Activated B cell treated with CpG ODN at 0.5 μM for 24 hours (primary cell): ENCODE measurements around the gene MGAT4B. TPM values are rescaled to one million over a fixed set of nuclear protein-coding genes. Genes with fewer than 3 reads are reported as not detected.

Source experiments
- ATAC-seq: fragments of 200-7000 bp; cut with Tn5 transposase; one replicate; pipeline ENCODE4 v1.10.0; 2021; ENCODE audit warnings: low read depth, mild to moderate bottlenecking, moderate library complexity
- CTCF ChIA-PET: fragments of 350-600 bp; sonication (Branson Sonifier 250); formaldehyde crosslinking; loops from one replicate; lab custom pipeline; 2021; ENCODE audit warnings: antibody characterized with exemption; lab: Charles Lee
- POLR2A ChIA-PET: fragments of 350-600 bp; sonication (Branson Sonifier 250); formaldehyde crosslinking; loops from one replicate; lab custom pipeline; 2021; ENCODE audit warnings: antibody characterized with exemption; lab: Charles Lee
- DNase-seq: peaks from one replicate; pipeline ENCODE4 v3.0.0; 2022
- H3K27ac Mint-ChIP-seq: one replicate; pipeline ENCODE4 v1.8.0; 2020; ENCODE audit warnings: mixed read lengths
- H3K27me3 Mint-ChIP-seq: one replicate; pipeline ENCODE4 v1.8.0; 2021; ENCODE audit warnings: mixed read lengths
- H3K36me3 Mint-ChIP-seq: one replicate; pipeline ENCODE4 v1.8.0; 2021; ENCODE audit warnings: low read depth, mixed read lengths
- H3K4me1 Mint-ChIP-seq: one replicate; pipeline ENCODE4 v1.8.0; 2021; ENCODE audit warnings: mixed read lengths
- H3K4me3 Mint-ChIP-seq: one replicate; pipeline ENCODE4 v1.8.0; 2020; ENCODE audit warnings: mild to moderate bottlenecking, mixed read lengths
- H3K9me3 Mint-ChIP-seq: one replicate; pipeline ENCODE4 v1.8.0; 2020; ENCODE audit warnings: mixed read lengths
- intact Hi-C: fragments of 100-400 bp; cut with micrococcal nuclease; formaldehyde crosslinking; loops from one replicate; pipeline ENCODE4 v1.15.1; 2024
- total RNA-seq: library from RNA; stranded (reverse); gene quantifications from 2 replicates; pipeline ENCODE4 v1.2.3, GENCODE V29; 2022
- TF ChIP-seq, protein P1 (sequence below): fragments of 200-600 bp; IDR thresholded peaks from one replicate; pipeline ENCODE4 v1.8.0; 2022; ENCODE audit warnings: antibody characterized with exemption, mild to moderate bottlenecking

The MGAT4B gene
- total RNA-seq, 1 donor from 2014 or later: 85.3 TPM

DNA sequence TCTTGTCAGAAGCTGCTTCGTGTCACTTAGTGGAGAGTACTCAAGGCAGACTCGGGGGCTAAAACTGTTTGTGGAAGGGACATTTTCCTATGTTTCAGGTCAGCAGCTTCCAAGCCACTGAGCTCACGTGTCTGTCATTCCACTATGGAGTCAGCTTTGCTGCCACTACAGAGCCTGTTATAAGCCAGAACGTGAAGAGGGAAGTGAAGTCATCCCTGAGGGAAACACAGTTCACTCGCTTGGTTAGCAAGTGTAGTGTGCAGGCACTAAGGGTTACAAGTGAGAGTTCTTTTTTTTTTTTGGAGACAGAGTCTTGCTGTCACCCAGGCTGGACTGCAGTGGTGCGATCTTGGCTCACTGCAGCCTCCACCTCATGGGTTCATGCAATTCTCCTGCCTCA, 37.4 kb downstream of the MGAT4B start:
- DNase-seq (no peak), ATAC-seq (no peak)
- H3K9me3 Mint-ChIP-seq: no peaks in the 10 kb centered on the region
- peaks cover 86% of the 10 kb centered on the region for H3K36me3 Mint-ChIP-seq
- no peak overlapping the region for H3K27ac Mint-ChIP-seq
- CTCF ChIA-PET: no interaction called here
- POLR2A ChIA-PET: no interaction called here
- intact Hi-C loops: no loop called here
- no peaks in the 10 kb centered on the region for H3K27me3 Mint-ChIP-seq
- no peak overlapping the region for H3K4me3 Mint-ChIP-seq
- TF ChIP-seq, protein P1, sequence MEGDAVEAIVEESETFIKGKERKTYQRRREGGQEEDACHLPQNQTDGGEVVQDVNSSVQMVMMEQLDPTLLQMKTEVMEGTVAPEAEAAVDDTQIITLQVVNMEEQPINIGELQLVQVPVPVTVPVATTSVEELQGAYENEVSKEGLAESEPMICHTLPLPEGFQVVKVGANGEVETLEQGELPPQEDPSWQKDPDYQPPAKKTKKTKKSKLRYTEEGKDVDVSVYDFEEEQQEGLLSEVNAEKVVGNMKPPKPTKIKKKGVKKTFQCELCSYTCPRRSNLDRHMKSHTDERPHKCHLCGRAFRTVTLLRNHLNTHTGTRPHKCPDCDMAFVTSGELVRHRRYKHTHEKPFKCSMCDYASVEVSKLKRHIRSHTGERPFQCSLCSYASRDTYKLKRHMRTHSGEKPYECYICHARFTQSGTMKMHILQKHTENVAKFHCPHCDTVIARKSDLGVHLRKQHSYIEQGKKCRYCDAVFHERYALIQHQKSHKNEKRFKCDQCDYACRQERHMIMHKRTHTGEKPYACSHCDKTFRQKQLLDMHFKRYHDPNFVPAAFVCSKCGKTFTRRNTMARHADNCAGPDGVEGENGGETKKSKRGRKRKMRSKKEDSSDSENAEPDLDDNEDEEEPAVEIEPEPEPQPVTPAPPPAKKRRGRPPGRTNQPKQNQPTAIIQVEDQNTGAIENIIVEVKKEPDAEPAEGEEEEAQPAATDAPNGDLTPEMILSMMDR: no peak
- peaks cover 10% of the 10 kb centered on the region for H3K4me1 Mint-ChIP-seq

DNA sequence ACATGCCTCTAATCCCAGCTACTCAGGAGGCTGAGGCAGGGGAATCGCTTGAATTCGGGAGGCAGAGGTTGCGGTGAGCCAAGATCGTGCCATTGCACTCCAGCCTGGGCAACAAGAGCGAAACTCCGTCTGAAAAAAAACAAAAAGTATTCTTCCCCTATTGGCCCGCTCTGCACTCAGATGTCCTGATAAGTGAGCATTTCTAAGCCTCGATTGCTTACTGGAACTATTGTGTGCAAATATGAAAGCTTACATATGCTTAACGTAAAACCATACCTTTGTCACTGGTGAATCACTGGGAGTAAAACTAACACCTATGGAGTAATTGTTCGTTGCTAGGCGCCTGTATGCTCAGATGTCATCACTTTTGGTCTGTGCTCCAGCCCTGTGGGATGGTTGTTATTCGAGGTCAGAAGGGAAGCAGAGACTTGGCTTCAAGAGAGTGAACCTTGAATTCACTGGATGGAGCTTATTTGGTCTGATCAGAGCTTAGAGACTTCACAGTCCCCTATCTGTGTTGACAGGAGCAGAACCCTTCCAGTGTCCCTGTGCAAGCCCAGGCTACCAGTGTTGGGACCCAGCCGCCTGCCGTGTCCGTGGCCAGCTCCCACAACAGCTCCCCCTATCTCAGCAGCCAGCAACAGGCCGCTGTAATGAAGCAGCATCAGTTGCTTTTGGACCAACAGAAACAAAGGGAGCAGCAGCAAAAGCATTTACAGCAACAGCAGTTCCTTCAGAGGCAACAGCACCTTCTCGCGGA, 38.2 kb downstream of the MGAT4B start:
- Mint-ChIP-seq H3K4me1 (peaks cover 11% of the 10 kb centered on the region), H3K9me3 (no peaks in the 10 kb centered on the region), H3K27me3 (no peaks in the 10 kb centered on the region), H3K36me3 (peaks cover 79% of the 10 kb centered on the region), H3K4me3 (no peak overlapping the region), H3K27ac (no peak overlapping the region)
- CTCF ChIA-PET: no interaction called here
- DNase-seq (no peak), ATAC-seq (no peak)
- POLR2A ChIA-PET: no interaction called here
- TF ChIP-seq, protein P1: no peak
- intact Hi-C loops: no loop called here

DNA sequence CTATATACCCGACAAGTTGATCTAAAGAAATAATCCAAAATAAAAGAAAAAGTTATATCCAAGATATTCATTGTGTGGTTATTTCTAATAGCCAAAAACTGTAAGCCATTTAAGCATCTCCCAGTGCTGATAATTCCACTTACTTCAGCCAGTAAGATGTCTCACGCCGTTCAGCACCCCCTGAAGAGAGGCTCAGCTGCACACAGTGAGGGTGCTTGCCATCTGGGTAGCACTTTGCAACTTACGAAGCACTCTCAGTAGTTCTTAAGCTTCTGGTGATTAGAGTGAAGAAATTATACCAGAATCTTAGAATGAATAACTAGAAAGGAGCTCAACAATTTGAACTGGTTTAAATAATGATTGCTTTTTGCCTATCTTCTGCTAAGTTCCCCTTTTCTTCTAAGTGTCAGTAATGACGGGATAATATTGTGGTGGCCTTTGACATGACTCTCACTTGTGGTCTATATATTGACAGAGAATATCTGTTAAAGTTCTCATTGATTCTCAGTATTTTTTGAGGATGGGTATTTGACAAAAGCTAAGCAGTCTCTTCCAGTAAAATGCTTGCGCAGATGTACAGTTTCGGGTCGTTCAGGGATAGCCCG, 39.1 kb downstream of the MGAT4B start:
- no peak for DNase-seq
- Mint-ChIP-seq H3K27me3 (no peaks in the 10 kb centered on the region), H3K27ac (no peak overlapping the region), H3K4me3 (no peak overlapping the region), H3K4me1 (peaks cover 20% of the 10 kb centered on the region), H3K9me3 (no peaks in the 10 kb centered on the region), H3K36me3 (peaks cover 70% of the 10 kb centered on the region)
- TF ChIP-seq, protein P1: no peak
- POLR2A ChIA-PET: no interaction called here
- no peak for ATAC-seq
- CTCF ChIA-PET: interaction anchor here (1.1 to 1.6 kb wide), 2 partner anchors 34 to 60 kb away, joined by 3 read pairs; no protein-coding TSS in a partner anchor
- intact Hi-C loops: no loop called here

- H3K9me3 Mint-ChIP-seq: no peaks in the 10 kb centered on the region
- ATAC-seq (no peak), DNase-seq (no peak)
- ChIA-PET POLR2A (interaction anchor here (0.7 kb wide), 1 partner anchor 85 kb away, joined by 3 read pairs; no protein-coding TSS in a partner anchor), CTCF (interaction anchor here (1.1 to 1.6 kb wide), 2 partner anchors 35 to 61 kb away, joined by 3 read pairs; no protein-coding TSS in a partner anchor)
- peaks cover 63% of the 10 kb centered on the region for H3K36me3 Mint-ChIP-seq
- H3K27ac Mint-ChIP-seq: no peak overlapping the region
- peaks cover 27% of the 10 kb centered on the region for H3K4me1 Mint-ChIP-seq
- intact Hi-C loops: no loop called here
- H3K4me3 Mint-ChIP-seq: no peak overlapping the region
- TF ChIP-seq, protein P1: no peak
- H3K27me3 Mint-ChIP-seq: no peaks in the 10 kb centered on the region
Measured at GRCh38 chr5:179766726-179767455, 39.8 kb downstream of the MGAT4B start.
